BJ (cell line): ENCODE results near the gene KDM6A. TPM values are rescaled to one million over a fixed set of nuclear protein-coding genes. Genes with fewer than 3 reads are reported as not detected.

ENCODE experiments used
- CTCF ChIA-PET: fragments of 350-600 bp; formaldehyde crosslinking; extraction: SDS; loops from one replicate; lab custom pipeline; 2021; ENCODE audit warnings: antibody characterized with exemption, inconsistent platforms; lab: Yijun Ruan, JAX
- POLR2A ChIA-PET: fragments of 300-600 bp; sonication (Branson Sonifier 250); formaldehyde crosslinking; extraction: SDS; loops from one replicate; lab custom pipeline; 2021; ENCODE audit warnings: antibody characterized with exemption; lab: Charles Lee
- DNase-seq: peaks from one replicate; pipeline ENCODE4 v3.0.0-alpha.2; 2011; ENCODE audit warnings: low read depth
- H3K27me3 ChIP-seq: 2 replicates; pipeline ENCODE4 v1.6.0; 2011; ENCODE audit warnings: low read length; ENCODE audit not compliant: control insufficient read depth, insufficient read depth
- H3K36me3 ChIP-seq: 2 replicates; pipeline ENCODE4 v1.5.1; 2011; ENCODE audit warnings: low read length; ENCODE audit not compliant: control insufficient read depth, insufficient read depth
- H3K4me3 ChIP-seq: 2 replicates; pipeline ENCODE4 v1.5.1; 2011; ENCODE audit warnings: low read depth, mild to moderate bottlenecking, control low read depth, low read length
- CTCF ChIP-seq: IDR thresholded peaks from 2 replicates; pipeline ENCODE4 v1.5.1; 2011; ENCODE audit warnings: low read depth, mild to moderate bottlenecking, control low read depth, inconsistent platforms, low read length, moderate library complexity; ENCODE audit not compliant: insufficient read depth
- polyA plus RNA-seq: library from polyadenylated mRNA; depleted of rRNA; stranded (reverse); fragments of >200 nt; gene quantifications from 2 replicates; pipeline ENCODE4 v1.2.3, GENCODE V29; 2011

Gene KDM6A
- polyA plus RNA-seq, 1 experiment: 5.4 TPM

- CTCF ChIA-PET: interaction anchor here (0.8 kb wide), 1 partner anchor 21 kb away, joined by 3 read pairs; no protein-coding TSS in a partner anchor
- POLR2A ChIA-PET: interaction anchor here (0.5 kb wide), 1 partner anchor 14 kb away, joined by 4 read pairs; no protein-coding TSS in a partner anchor
- TF ChIP-seq CTCF: no peak
- no peak for DNase-seq
- H3K4me3 ChIP-seq: no peak overlapping the region
- no peaks in the 10 kb centered on the region for H3K27me3 ChIP-seq
- H3K36me3 ChIP-seq: no peaks in the 10 kb centered on the region
Observed at GRCh38 chrX:44961817-44962607, 89.0 kb downstream of the KDM6A start.

GRCh38 chrX:44962944-44963343 lies 90.0 kb downstream of the KDM6A start:
- Histone ChIP-seq H3K27me3 (no peaks in the 10 kb centered on the region), H3K36me3 (no peaks in the 10 kb centered on the region), H3K4me3 (no peak overlapping the region)
- ChIA-PET POLR2A (interaction anchor here (0.5 kb wide), 1 partner anchor 13 kb away, joined by 4 read pairs; no protein-coding TSS in a partner anchor), CTCF (no interaction called here)
- DNase-seq: no peak
- TF ChIP-seq CTCF: no peak

GRCh38 chrX:44967221-44967620 lies 94.2 kb downstream of the KDM6A start:
- ChIA-PET CTCF (no interaction called here), POLR2A (no interaction called here)
- H3K36me3 ChIP-seq: no peaks in the 10 kb centered on the region
- DNase-seq: no peak
- H3K27me3 ChIP-seq: no peaks in the 10 kb centered on the region
- H3K4me3 ChIP-seq: no peak overlapping the region
- TF ChIP-seq CTCF: no peak

- no peak for TF ChIP-seq CTCF
- ChIA-PET CTCF (no interaction called here), POLR2A (no interaction called here)
- no peaks in the 10 kb centered on the region for H3K36me3 ChIP-seq
- no peaks in the 10 kb centered on the region for H3K27me3 ChIP-seq
- no peak overlapping the region for H3K4me3 ChIP-seq
- DNase-seq: no peak
Observed at GRCh38 chrX:44970709-44971108, 97.7 kb downstream of the KDM6A start.

GRCh38 chrX:44971674-44972073 lies 98.7 kb downstream of the KDM6A start:
- H3K4me3 ChIP-seq: no peak overlapping the region

More at GRCh38 chrX:44971674-44972073, 98.7 kb downstream of the KDM6A start:
- ChIA-PET CTCF (no interaction called here), POLR2A (no interaction called here)
- DNase-seq: no peak
- Histone ChIP-seq H3K27me3 (no peaks in the 10 kb centered on the region), H3K36me3 (no peaks in the 10 kb centered on the region)
- TF ChIP-seq CTCF: no peak
